CMK (cell line): ENCODE results near the gene RAD21L1.
"Not testable (repeated sequence)": the region's sequence is repeated elsewhere in the genome, so short reads cannot be mapped to it uniquely, and the experiment has no call there.

Source experiments
- DNase-seq: peaks from one replicate; pipeline ENCODE4 v3.0.0-alpha.2; 2010; ENCODE audit warnings: low read depth

The RAD21L1 gene

DNA sequence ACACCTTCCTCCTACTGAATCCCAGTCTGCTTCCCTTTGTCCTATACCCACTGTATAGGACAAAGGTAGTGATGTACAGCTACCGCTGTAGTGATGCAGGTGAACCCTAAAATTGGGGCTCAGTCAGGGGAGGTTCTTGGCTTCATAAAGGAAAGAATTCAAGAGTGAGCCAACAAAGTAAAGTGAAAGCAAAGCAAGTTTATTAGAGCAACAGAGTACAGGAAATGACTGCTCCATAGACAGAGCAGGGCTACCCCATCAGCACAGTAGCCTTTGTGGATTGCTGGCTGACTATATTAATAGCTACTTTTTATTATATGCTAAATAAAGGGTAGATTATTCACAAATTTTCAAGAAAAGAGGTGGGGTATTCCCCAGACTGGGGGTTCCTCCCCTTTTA, 25.9 kb upstream of the RAD21L1 start:
- DNase-seq: no peak

DNA sequence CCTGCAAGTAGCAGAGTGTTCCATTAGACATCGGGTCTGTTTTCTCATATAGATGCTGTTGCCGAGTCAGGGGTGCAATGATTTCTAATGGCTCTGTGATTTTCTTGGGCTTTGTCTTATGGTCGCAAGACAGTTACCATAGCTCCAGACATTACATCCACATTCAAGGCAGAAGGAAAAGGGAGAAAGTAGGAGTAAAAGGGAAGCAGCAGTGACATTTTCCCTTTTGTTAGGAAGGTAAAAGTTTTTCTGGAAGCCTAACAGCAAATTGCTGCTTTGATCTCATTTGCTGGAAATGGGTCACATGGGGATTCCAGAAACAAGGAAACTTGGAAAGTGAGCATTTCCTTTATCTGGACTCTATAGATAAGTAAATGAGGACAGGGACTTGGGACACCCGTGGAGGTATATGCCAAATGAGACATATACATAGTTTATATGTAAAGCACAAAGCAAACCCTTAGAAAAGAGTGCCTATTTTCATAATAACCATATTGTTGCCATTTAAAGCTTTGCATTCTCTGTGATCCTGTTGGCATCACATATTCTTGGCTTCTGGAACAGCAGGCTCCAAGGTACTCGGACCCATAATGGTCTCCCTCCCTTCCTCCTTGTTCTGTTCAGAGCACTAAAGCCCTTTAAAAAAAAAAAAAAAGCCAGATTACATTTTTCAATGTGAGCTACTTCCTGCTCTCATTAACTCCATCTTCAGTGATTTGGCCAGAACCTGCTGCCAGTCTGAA, 22.9 kb upstream of the RAD21L1 start, which contains the start of gene C20orf202:
C20orf202 (plus strand) TSS at position 693 of the 743 bp plus-strand sequence. CDS start 132 bp downstream, outside the sequence.
- DNase-seq: no peak

DNA sequence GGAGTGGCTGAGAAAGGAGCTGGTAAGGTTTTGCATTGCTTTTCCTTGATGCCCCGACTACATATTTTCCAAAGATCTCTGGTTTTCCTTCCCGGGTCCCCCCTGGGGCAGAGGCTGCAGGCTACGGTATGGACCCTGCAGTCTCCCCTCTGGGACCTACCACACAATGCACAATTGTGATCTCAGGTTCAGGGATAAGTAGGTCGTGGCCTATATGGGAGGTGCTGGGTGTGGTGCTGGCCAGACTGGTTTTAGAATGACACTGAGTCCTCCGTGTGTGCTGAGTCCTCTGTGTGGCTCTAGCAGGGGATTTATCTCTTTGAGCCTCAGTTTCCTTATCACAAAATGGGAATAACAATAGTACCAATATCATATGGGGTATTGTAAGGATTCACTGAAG, 22.2 kb upstream of the RAD21L1 start:
- DNase-seq: no peak

DNA sequence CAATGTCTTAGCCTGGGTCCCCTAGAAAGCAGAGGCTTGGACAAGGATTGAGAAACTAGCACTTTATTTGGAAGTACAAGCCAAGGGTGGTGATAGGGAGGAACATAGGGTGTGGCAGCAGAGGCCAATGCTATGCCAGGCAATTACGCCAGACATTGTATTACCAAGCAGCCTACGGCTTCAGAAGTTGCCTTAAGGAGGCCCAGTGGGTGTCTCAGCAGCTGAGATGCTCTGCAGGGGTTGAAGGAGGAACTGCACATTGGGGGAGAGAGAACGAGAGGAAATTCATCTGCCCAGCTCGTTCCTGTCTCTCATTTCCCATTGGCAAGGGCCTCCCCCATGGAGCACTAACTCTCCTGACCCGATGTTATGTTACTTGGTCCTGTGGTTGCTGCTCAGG, 21.7 kb upstream of the RAD21L1 start:
- DNase-seq: no peak

DNA sequence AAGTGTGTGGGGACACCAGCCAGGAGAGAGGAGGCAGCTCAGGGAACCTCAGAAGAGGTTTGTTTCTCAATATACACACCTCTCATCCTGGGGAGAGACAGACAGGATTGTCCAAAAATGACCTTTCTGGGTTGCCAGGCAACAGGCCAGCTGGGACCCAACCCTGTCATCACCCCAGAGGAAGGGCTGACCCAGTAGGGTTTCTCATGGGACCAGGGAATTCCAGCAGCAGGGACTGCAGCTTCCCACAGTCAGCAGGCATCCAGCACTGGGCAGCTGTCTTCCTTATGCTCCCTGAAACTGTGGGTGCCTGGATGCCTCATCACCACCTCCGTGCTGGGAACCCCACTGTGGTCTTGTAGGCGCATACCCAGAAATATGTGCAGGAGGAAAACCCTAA, 21.3 kb upstream of the RAD21L1 start:
- no peak for DNase-seq

DNA sequence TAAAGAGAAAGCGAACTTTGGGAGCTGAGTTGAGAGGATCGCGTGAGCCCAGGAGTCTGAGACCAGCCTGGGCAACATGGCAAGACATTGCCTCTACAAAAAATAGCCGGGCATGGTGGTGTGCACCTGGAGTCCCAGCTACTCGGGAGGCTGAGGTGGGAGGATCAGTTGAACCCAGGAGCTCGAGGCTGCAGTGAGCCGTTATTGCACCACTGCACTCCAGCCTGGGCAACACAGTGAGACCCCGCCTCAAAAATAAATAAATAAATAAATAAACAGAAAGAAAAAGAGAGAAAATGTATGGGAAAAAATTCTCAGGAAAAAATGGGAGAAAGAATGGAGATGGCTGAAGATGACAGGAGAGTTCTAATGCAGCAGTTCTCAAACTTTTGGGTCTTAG, 20.0 kb upstream of the RAD21L1 start:
- no peak for DNase-seq

DNA sequence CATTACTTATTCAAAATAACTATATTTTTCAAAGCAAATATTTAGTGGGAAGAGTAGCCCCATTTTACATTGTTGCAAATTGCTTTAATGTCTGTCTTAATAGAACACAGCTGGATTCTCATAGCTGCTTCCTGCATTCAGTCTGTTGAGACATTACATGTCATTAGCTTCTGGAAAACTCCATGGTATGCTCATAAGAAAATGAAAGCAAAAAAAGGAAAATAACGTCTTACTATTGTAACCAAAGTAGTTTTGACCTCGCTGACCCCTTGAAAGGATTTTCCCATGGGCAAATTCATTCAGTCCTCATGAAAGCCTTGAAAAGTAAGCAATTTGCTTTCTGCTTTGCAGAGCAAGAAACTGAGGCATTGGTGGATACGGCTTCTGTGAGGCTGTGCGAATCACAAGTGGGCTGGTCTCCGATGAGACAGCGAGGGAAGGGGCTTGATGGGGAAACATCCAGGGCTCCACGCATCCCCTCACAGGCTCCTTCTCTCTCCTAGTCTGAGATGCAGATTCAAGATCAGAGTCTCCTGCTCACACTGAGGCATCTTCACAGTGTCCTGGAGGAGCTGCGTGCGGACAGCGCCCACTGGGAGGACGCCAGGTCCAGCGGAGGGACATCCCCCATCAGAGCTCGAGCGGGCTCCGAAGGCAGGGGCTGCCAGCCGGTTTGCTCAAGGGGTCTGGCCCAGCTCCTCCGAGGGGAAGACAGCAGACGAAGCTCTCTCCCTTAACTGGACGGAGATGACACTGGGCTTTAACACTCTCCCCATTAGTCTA, 19.3 kb upstream of the RAD21L1 start:
- DNase-seq: no peak

DNA sequence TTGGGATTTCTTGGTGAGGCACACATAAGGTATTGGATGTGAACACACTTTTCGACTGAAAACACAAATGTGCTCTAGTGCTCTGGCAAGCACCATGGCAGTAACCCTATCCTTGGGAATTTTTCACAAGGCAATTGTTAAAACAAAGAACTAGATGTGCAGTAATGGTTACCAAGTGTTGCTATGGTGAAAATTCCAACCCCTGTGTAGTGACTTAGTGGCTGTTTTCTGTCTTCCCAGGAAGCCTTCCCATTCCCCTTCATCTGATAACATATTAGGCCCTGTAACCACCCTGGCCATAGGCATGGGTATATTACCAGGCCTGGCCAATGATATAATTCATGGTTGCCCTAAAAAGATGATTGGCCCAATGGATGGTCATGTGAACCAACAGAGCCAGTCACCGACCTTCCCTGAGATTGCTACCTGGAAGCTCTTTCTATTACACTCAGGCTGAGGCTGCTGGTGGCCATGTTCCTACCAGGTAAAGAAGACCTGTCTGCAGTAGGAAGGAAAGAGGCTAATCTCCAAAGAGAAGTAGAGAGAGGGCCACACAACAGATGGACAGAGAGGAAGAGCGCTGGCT, 18.5 kb upstream of the RAD21L1 start:
- no peak for DNase-seq

DNA sequence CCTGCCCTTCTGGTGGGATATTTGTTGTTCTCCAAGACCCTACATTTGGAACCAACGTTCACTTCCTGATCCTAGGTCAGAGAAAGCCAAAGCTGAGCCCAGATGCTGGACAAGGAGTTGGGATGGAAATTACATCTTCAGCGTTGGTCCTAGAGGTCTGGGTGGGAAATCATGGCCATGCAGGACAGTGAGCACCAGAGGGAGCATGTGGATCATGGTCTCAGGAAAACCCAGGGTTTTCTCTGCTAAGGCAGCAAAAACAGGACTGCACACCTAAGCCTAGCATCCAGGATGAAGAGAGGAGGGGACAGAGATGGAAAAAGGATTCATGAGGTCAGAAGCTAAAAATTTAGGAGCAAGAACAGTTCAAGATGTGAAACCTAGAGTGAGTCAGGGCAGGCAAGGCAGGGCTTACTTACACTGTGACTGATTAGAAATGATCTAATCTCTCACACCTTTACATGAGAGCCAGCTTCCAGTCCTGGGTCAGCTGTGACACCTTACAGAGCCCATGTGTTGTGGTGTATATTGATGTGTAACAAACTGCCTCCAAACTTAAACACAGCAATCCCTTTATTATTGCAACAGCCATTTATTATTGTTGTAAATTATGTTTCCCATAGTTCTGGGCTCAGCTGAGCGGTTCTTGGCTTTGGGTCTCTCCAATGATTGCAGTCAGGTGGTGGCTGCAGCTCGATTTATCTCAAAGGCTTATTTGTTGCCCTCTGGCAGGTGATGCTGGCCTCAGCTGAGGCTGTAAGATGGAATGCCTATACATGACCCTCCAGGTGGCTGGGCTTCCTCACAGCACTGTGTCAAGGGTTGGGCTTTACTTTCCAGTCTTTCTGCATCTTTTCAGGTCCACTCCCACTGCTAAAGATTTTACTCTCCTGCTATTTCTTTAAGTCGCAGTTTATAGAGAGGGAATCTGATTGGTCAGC, 16.1 kb upstream of the RAD21L1 start:
- DNase-seq: no peak

DNA sequence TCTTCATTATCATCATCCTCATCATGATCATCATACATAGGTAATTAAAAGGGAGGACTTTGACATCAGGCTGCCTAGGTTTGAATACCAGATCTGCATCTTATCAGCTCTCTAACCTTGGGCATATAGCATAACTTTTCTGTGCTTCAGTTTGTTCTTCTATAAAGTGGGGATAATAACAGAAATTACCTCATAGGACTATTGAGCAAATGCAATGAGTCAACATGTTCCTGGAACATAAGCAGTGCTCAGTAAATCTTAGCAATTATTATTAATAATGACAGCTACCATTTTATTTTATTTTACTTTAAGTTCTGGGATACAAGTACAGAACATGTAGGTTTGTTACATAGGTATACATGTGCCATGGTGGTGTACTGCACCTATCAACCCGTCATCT, 15.3 kb upstream of the RAD21L1 start:
- DNase-seq: no peak

DNA sequence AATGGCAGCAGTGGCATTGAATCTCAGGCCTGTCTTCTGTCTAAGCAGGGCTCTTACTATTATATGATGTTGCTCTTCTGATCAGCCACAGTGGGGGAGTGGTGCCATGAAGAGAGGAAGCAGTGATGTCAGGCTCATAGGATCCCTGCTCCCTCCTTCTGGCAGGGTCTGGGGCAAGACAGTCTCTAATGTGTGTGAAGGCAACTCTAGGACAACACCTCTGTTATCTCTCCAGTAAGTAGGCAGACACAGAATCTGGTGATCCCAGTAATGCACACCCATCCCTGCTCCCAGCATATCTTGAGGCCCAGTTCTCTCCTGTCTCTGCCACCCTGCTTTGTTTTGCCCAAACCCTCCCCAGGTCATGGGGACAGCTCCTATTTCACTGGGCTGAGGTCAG, 13.8 kb upstream of the RAD21L1 start:
- no peak for DNase-seq

DNA sequence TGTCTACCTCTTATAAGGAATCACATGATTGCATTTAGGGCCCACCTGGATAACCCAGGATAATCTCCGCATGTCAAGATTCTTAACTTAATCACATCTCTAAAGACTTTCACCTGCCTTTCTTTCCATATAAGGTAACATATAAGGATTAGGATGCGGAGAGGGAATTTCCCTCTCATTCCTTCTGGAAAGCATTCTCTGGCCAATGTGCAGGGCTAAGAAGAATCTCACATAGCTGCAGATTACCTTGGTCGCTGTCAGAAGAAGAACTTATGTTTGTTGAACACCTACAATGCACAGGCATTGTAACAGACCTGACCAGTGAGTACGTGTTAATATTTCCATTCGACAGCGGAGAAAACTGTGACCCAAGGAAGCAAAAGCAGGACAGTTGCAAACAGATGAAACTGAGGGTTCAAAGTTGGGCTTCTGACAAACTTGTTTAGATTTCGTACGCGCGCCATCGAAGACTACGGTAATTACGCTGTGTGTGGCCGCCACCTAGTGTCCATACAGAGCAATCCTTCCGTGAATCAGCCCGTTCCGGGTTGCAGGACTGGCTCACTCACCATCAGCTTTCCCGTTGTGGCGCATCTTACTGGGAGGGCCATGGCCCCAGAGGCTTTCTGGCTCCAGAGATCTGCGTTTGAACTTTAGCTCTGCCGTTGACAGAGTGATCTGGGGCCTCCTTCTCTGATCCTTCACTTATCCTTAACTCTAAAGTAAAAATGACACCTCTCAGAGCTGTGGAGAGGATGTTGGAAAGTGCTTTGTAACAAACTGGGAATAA, 13.0 kb upstream of the RAD21L1 start:
- DNase-seq: peak; percentile 69

DNA sequence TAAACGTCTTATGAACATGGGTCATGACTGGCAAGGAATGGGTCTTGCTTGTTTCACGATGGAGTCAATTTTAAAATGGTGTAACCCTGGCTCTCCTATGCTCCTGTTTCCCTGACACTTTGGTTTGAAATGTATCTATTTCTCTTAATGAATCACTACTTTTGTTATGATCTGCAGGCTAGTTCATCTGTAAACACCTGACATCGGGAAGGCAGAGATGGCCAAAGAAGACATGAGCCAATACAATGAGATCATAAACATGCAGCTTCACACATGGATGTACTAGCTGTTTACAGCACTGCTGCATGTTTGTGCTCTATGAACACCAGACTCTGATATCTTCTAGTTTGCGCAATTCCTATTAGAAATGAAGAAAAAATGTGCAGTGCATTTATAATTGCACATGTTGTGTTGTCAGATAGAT, 11.0 kb upstream of the RAD21L1 start:
- no peak for DNase-seq

DNA sequence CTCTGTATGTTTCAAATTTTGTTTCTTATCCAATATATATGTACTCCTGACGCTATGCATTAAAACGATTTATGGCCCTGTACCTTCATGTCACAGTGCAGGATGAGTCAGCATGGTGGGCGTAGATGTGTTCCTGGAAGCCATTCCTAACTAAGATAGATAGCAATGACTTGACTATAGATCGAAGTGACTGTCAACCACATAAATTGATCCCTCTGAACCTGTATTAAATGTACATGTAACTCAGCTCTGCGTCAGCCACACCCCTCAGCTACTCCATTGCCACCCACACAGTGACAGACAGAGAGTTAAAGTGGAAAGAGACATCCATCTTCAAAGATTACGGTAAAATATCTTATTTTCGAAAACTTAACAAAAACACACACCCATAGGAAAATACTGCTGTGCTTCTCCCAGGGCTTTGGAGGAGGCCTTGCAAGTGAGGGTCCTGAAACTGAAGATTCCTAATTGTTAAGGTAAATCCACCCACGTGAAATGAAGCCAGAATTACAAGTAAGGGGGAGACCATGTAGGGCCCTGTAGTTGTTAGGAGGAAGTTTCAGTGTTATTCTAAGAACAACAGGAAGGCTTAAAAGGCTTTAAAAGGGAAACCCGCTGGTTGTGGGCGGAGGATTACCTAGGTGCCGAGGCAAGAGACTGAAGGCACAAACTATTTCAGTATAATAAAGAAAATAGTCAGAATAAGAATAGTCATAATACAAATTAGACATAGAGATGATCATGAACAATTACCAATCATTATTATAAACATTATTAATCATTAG, 10.3 kb upstream of the RAD21L1 start:
- DNase-seq: no peak

DNA sequence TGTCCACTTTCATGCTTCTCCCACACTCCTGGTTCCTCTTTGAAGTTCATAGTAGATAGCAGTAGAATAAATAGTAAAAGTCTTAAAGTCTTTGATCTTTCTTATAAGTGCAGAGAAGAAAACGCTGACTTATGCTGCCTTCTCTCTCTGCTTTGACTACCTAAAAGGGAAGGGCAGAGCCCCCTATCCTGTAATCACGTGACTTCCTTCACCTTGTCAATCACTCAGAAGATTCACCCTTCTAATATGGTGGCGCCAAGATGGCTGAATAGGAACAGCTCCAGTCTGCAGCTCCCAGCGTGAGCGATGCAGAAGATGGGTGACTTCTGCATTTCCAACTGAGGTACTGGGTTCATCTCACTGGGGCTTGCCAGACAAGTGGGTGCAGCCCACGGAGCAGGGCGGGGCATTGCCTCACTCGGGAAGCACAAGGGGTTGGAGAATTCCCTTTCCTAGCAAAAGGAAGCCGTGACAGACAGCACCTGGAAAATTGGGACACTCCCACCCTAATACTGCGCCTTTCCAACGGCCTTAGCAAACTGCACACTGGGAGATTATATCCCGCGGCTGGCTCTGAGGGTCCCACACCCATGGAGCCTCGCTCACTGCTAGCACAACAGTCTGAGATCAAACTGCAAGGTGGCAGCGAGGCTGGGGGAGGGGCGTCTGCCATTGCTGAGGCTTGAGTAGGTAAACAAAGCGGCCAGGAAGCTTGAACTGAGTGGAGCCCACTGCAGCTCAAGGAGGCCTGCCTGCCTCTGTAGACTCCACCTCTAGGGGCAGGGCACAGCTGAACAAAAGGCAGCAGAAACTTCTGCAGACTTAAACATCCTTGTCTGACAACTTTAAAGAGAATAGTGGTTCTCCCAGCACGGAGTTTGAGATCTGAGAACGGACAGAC, 9.1 kb upstream of the RAD21L1 start:
- not testable (repeated sequence) for DNase-seq

DNA sequence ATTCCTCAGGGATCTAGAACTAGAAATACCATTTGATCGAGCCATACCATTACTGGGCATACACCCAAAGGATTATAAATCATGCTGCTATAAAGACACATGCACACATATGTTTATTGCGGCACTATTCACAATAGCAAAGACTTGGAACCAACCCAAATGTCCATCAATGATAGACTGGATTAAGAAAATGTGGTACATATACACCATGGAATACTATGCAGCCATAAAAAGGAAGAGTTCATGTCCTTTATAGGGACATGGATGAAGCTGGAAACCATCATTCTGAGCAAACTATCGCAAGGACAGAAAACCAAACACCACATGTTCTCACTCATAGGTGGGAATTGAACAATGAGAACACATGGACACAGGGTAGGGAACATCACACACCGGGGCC, 3.1 kb upstream of the RAD21L1 start:
- DNase-seq: not testable (repeated sequence)

DNA sequence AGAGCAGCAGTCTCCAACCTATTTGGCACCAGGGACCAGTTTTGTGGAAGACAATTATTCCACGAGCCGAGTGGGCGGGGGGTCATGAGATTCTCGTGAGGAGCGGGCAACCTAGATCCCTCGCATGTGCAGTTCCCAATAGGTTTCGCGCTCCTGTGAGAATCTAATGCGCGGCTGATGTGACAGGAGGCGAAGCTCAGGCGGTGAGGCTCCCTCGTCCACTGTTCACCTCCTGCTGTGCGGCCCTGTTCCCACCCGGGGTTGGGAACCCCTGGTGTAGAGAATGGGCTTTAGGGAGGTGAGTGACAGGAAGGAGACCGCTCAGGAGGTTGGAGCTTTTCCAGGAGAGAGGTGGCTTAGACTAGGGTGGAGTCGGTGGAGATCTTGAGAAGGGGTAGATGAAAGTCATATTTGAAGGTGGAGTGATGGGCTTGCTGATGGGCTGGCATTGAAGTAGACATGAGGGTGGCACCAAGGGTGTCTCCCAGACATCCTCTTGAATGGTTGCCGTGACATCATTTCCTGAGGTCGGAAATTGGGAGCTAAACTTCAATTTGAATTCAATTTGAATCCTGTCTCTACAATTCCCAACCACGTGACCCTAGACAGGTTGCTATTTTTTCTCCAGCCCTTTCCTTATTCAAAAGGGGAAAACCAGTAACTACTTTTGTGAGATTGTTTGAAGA, 1.5 kb upstream of the RAD21L1 start:
- DNase-seq: no peak

DNA sequence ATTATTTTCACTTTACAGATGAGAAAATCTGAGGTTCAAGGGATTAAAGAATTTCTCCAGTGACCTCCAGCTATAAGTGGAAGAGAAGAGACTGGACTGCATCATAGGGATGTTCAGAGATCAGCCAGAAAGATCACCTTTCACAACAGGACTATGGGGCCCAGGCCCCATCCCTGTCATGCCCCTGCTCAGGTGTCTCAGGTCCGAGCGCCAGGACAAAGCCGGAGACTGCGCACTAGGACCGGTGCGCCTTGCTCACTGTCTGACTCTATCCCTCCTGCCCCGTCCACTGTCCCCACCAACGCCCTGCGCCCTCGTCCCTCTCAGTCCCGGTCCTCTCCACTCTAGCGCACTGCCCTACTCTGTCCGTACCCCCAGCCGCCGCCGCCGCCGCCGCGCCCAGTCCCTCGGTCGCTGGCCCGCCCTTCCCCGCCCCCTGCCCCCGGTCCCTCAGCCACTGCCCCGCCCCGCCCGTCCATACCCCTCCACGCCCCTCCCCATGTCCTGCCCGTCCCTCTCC, 521 bp upstream of the RAD21L1 start:
- no peak for DNase-seq
